Bronchial epithelial cell (primary cell): ENCODE data around the gene ACOXL. TPM values are rescaled to one million over a fixed set of nuclear protein-coding genes. Genes with fewer than 3 reads are reported as not detected.
A peak's percentile ranks its signal among the peaks of the same experiment; 100 is the strongest.

Experiments
- DNase-seq: peaks from one replicate; pipeline ENCODE4 v3.0.0-alpha.2; 2010; ENCODE audit warnings: low read depth
- FAIRE-seq: peaks from 2 replicates; lab custom pipeline; 2011; peaks lifted over from hg19 to GRCh38; lab: Jason Lieb, UNC
- H3K27me3 ChIP-seq: 2 replicates; pipeline ENCODE4 v1.5.1; 2011; ENCODE audit warnings: low read length; ENCODE audit not compliant: control insufficient read depth, insufficient read depth
- H3K36me3 ChIP-seq: 2 replicates; pipeline ENCODE4 v1.5.1; 2011; ENCODE audit warnings: low read length; ENCODE audit not compliant: control insufficient read depth, insufficient read depth
- H3K4me3 ChIP-seq: 2 replicates; pipeline ENCODE4 v1.5.1; 2011; ENCODE audit warnings: mild to moderate bottlenecking, low read depth, low read length, control low read depth
- CTCF ChIP-seq: IDR thresholded peaks from 2 replicates; pipeline ENCODE4 v1.5.1; 2011; ENCODE audit warnings: mild to moderate bottlenecking, moderate library complexity, low read length, control low read depth, inconsistent platforms; ENCODE audit not compliant: insufficient read depth, severe bottlenecking
- total RNA-seq: library from RNA; depleted of rRNA; stranded (reverse); fragments of >200 nt; gene quantifications from 2 replicates; pipeline ENCODE4 v1.2.1, GENCODE V29; 2014

Gene ACOXL
- total RNA-seq, 1 donor from 2014 or later, result not detected

GRCh38 chr2:110804433-110804832, 72.1 kb downstream of the ACOXL start:
- DNase-seq, result no peak
- FAIRE-seq, result no peak
- no peak for TF ChIP-seq CTCF
- Histone ChIP-seq H3K36me3 (no peaks in the 10 kb centered on the region), H3K27me3 (no peaks in the 10 kb centered on the region), H3K4me3 (no peak overlapping the region)

DNA sequence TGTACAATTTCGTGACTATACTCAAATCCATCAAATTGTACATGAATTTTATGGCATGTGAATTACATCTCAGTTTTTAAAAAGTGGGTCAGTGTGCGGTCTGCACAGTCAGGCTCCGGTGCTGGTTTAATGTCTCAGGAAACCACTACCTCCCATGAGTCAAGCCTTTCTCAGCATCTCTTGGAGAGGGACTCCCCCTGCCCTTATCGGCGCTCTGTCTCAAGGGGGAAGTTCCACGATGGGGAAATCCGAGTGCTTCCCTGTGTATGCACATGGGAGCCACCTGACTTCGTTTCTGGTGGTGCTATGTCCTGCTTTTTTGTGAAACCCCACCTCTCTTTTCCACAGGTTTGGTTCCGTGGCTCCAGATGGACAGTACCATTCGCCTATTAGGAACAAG, 72.5 kb downstream of the ACOXL start:
- DNase-seq, result no peak
- Histone ChIP-seq H3K4me3 (no peak overlapping the region), H3K36me3 (no peaks in the 10 kb centered on the region), H3K27me3 (no peaks in the 10 kb centered on the region)
- no peak for TF ChIP-seq CTCF
- FAIRE-seq, result no peak

- DNase-seq (no peak), FAIRE-seq (no peak)
- TF ChIP-seq CTCF, result no peak
- H3K4me3 ChIP-seq, result no peak overlapping the region
- H3K27me3 ChIP-seq, result no peaks in the 10 kb centered on the region
- H3K36me3 ChIP-seq, result no peaks in the 10 kb centered on the region
These were observed 73.6 kb downstream of the ACOXL start for GRCh38 chr2:110805894-110806452.

DNA sequence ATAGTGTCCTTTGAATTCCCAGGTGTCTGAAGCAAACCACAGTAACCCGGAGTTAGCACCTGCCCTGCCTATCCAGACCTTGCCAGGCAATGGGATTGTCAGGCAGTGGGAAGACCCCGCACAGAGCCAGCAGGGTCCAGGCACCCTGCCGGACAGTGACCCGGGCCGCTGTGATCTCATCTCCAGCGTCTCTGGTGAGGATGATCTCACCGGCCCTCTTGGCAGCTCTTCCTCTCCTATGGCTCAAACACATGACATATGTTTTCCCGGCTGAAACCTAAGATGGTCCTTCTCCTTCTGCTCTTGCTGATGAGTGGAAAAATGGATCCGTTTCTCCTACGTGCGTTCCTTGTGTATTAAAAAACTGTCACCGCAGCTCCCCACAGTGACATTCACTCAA, 75.1 kb downstream of the ACOXL start:
- Histone ChIP-seq H3K27me3 (no peaks in the 10 kb centered on the region), H3K4me3 (no peak overlapping the region), H3K36me3 (no peaks in the 10 kb centered on the region)
- DNase-seq (no peak), FAIRE-seq (no peak)
- TF ChIP-seq CTCF, result no peak

- DNase-seq (no peak), FAIRE-seq (peak; percentile 23)
- H3K4me3 ChIP-seq, result no peak overlapping the region
- no peaks in the 10 kb centered on the region for H3K27me3 ChIP-seq
- no peak for TF ChIP-seq CTCF
- no peaks in the 10 kb centered on the region for H3K36me3 ChIP-seq
These were observed 78.0 kb downstream of the ACOXL start for GRCh38 chr2:110810404-110810803.
